ENCODE results near the gene MAST4. TPM values are rescaled to one million over a fixed set of nuclear protein-coding genes. Genes with fewer than 3 reads are reported as not detected.

The MAST4 gene
- total and polyA plus RNA-seq, 12 donors: 29.6 to 93.3 (median 76.6) TPM

DNA sequence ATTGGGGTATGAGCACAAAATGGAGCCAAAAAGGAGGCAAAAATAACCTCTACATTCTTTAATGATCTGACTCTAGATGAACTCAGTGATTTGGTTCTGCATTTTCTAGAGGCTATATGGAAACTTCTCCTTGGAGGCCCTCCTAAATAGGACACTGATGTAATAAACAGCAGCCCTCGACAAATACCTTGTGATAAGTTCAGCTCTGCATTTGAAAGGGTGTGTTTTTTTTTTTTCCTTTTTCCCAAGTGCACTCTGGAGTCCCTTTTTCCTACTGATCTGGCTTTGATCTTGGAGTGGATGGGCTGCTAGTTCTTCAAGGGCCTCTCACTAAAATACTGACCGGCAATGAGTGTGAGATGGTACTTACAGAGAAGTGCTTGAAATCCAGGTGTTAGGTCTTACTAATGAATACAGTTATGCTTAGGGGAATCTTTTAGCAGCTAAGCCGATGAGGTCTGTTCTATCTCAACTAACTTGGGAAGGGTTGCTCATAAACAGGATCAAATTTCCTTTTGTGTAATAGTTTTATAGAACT, 161.7 kb downstream of the MAST4 start:
- Histone ChIP-seq H3K4me3 (no peak overlapping the region), H3K9me3 (no peaks in the 10 kb centered on the region), H3K27me3 (no peaks in the 10 kb centered on the region), H3K36me3 (peaks cover 0 to 9% (median 0%) of the 10 kb centered on the region in 9 donors), H3K27ac (no peak overlapping the region), H3K4me1 (peaks cover 0 to 24% (median 10%) of the 10 kb centered on the region in 9 donors)
- 47 to 63% methylated on average over 3 of the region's 3 CpGs for WGBS, 2 donors
- TF ChIP-seq, protein P1, sequence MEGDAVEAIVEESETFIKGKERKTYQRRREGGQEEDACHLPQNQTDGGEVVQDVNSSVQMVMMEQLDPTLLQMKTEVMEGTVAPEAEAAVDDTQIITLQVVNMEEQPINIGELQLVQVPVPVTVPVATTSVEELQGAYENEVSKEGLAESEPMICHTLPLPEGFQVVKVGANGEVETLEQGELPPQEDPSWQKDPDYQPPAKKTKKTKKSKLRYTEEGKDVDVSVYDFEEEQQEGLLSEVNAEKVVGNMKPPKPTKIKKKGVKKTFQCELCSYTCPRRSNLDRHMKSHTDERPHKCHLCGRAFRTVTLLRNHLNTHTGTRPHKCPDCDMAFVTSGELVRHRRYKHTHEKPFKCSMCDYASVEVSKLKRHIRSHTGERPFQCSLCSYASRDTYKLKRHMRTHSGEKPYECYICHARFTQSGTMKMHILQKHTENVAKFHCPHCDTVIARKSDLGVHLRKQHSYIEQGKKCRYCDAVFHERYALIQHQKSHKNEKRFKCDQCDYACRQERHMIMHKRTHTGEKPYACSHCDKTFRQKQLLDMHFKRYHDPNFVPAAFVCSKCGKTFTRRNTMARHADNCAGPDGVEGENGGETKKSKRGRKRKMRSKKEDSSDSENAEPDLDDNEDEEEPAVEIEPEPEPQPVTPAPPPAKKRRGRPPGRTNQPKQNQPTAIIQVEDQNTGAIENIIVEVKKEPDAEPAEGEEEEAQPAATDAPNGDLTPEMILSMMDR (IDR thresholded peaks at IDR 0.05): no peak
- intact Hi-C loops (cut with DNase I): loop anchor here in 8 of 10 donors (1.0 to 10.0 kb wide), 4 partner anchors 451 to 583 kb away; no protein-coding TSS in a partner anchor
- DNase-seq: no peak
- ATAC-seq: peak in 1 of 8 donors; percentile 33

DNA sequence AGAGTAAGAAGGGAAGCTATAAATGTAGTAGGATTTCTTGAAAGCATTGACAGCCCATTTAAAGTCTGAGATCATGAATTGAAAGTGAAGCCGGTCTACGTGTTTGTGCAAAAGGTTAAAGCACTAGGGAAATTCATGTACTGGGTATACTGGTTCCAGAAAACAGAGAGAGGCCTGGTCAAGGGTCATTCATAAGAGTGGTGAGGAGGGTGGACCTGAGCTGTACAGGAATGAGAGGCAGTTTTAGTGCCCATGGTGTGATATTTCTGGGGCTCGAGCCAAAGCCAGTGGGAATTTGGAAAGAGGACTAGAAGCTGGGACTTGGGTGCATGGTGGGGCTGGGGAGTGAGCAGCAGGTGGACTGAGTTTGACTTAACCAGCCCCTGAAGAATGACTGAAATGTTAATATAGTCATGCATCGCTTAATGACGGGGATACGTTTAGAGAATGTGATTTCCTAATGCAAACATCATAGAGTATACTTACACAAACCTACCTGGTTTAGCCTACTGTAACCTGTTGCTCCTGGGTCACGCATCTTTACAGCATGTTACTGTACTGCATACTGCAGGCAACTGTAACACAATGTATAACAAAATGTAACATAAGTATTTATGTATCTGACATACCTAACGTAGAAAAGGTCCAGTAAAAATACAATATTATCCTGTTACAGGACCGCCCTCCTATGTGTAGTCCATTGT, 173.0 kb downstream of the MAST4 start:
- no peaks in the 10 kb centered on the region for H3K27me3 ChIP-seq
- H3K4me3 ChIP-seq: no peak overlapping the region
- H3K4me1 ChIP-seq: peaks cover 0 to 41% (median 13%) of the 10 kb centered on the region in 9 donors
- WGBS, 2 donors: 88 to 90% methylated on average over 9 of the region's 9 CpGs
- H3K9me3 ChIP-seq: no peaks in the 10 kb centered on the region
- intact Hi-C loops (cut with DNase I): loop anchor here in 1 of 10 donors (10.0 kb wide), 1 partner anchor 594 kb away; no protein-coding TSS in a partner anchor
- peak in 6 of 8 donors; percentile 13 to 50 (median 34) for ATAC-seq
- TF ChIP-seq, protein P1 (IDR thresholded peaks at IDR 0.05): no peak
- no peak for DNase-seq
- no peaks in the 10 kb centered on the region for H3K36me3 ChIP-seq
- H3K27ac ChIP-seq: no peak overlapping the region

DNA sequence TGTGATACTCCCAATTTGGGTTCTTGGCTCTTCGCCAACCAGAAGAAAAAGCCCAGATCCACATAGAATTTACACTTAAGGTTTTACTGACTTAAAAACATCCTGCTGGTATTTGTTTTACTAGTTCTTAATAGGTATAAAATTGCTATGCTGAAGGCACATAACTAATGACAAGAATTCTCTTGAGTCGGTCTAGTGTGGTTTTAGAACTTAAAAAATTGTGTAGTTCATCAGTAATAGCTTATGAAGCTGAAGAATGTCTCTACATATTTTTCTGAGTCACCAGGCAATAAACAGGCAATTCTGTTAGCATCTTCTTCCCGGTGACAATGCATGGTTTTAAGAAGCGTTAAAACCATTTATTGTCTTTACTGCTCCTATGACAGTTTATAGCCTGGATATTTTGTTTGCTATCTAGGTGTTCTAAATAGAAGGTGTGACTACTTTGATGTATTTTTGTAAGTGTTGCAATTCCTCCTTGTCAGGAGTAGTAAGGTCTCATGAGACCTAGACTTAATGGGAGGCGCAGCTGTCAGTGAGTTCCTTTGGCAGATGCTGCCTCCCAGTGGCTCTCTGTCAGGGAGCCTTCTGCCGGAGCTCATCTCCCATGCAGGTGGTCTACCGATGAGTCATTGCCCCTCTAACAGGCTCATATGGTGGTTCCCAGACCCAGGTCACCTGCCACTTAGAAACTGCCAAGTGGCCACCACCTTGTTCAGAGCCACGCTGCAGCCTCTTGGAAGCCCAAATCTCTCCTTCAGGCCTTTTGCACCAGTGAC, 173.8 kb downstream of the MAST4 start:
- ATAC-seq: peak in 7 of 8 donors; percentile 55 to 88 (median 70)
- 60 to 61% methylated on average over 8 of the region's 8 CpGs for WGBS, 2 donors
- H3K9me3 ChIP-seq: no peaks in the 10 kb centered on the region
- peaks cover 0 to 41% (median 13%) of the 10 kb centered on the region in 9 donors for H3K4me1 ChIP-seq
- TF ChIP-seq, protein P1 (IDR thresholded peaks at IDR 0.05): peak in 7 of 9 donors; percentile 31 to 65 (median 49)
- H3K4me3 ChIP-seq: no peak overlapping the region
- H3K36me3 ChIP-seq: no peaks in the 10 kb centered on the region
- H3K27ac ChIP-seq: peak overlapping the region in 1 of 10 donors; percentile 23
- DNase-seq: peak in 1 of 2 donors; percentile 24
- H3K27me3 ChIP-seq: no peaks in the 10 kb centered on the region
- intact Hi-C loops (cut with DNase I): loop anchor here in 2 of 10 donors (5.0 to 10.0 kb wide), 2 partner anchors 463 to 595 kb away; no protein-coding TSS in a partner anchor

DNA sequence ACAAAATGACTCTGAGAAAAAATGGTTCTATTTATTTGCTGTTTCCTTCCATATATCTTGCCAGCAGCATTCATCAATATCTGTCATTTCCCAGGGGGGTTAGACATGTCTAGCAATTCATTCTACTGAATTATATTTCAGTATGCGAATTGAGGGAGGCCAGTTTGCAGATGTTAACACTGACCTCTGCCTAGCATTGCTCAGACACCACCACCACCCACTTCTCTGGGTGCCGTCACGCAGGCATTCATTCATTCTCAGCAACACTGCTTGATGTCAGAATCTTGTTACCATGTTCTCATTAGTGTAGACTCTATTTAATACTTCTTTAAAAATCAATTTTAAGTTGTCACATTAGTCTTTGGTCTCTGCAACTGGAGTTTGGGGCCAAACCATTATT, 181.7 kb downstream of the MAST4 start:
- no peak overlapping the region for H3K4me3 ChIP-seq
- H3K4me1 ChIP-seq: peaks cover 0 to 22% (median 0%) of the 10 kb centered on the region in 9 donors
- H3K27ac ChIP-seq: no peak overlapping the region
- 78 to 79% methylated on average over 3 of the region's 3 CpGs for WGBS, 2 donors
- intact Hi-C loops (cut with DNase I): no loop called here
- no peaks in the 10 kb centered on the region for H3K36me3 ChIP-seq
- DNase-seq (no peak), ATAC-seq (no peak)
- no peaks in the 10 kb centered on the region for H3K9me3 ChIP-seq
- H3K27me3 ChIP-seq: no peaks in the 10 kb centered on the region
- TF ChIP-seq, protein P1 (IDR thresholded peaks at IDR 0.05): no peak
